HepG2 (cell line): Measurements from ENCODE around the gene ZNF700. TPM values are rescaled to one million over a fixed set of nuclear protein-coding genes. Genes with fewer than 3 reads are reported as not detected.

Experiments
- AKNA ChIP-seq: sonication (generic); formaldehyde crosslinking; IDR thresholded peaks from 2 replicates; pipeline ENCODE4 v1.4.0; 2020; ENCODE audit warnings: missing genetic modification reagents, borderline replicate concordance
- DMTF1 ChIP-seq: sonication (generic); formaldehyde crosslinking; IDR thresholded peaks from 2 replicates; pipeline ENCODE4 v1.4.0; 2020; ENCODE audit warnings: mild to moderate bottlenecking, missing genetic modification reagents
- HNRNPK ChIP-seq: fragments of 200-400 bp; formaldehyde crosslinking; IDR thresholded peaks from 2 replicates; pipeline ENCODE4 v1.6.1; 2018; ENCODE audit warnings: low read length, low read depth, moderate library complexity, mild to moderate bottlenecking; ENCODE audit not compliant: poor library complexity, severe bottlenecking
- TAF1 ChIP-seq: sonication (generic); formaldehyde crosslinking; IDR thresholded peaks from 2 replicates; pipeline ENCODE4 v1.4.0; 2020; ENCODE audit warnings: missing genetic modification reagents
- XBP1 ChIP-seq: sonication (generic); formaldehyde crosslinking; IDR thresholded peaks from 2 replicates; pipeline ENCODE4 v1.5.0; 2020; ENCODE audit warnings: missing genetic modification reagents
- ZFY ChIP-seq: sonication (generic); formaldehyde crosslinking; IDR thresholded peaks from 2 replicates; pipeline ENCODE4 v1.4.0; 2020; ENCODE audit warnings: missing genetic modification reagents
- polyA plus RNA-seq, 8 experiments: library from polyadenylated mRNA; depleted of rRNA in 3 of 8; stranded (reverse) in 7 of 8; unstranded in 1 of 8; fragments of >200 nt; fragmentation: Illumina TruSeq in 4 of 8; extraction: Trizol in 4 of 8; gene quantifications; 2 replicates each; pipeline versions ENCODE4 v1.2.1 to v1.2.3, GENCODE V29; 2011 to 2016; ENCODE audit warnings: low read depth in 4 of 8, missing spikeins in 1 of 8, mixed read lengths in 1 of 8; ENCODE audit not compliant: insufficient read depth in 1 of 8
- total RNA-seq, 5 experiments: library from RNA; depleted of rRNA; stranded (reverse); fragments of >200 nt; fragmentation: Illumina TruSeq; extraction: Trizol; gene quantifications; 2 replicates each; pipeline ENCODE4 v1.2.3, GENCODE V29; 2016; ENCODE audit warnings: low read depth in 1 of 5

The ZNF700 gene
- total and polyA plus RNA-seq, 2 of the 13 experiments (the other 11 are each of a cell fraction or from before 2014, with no cell fraction given), result 6.0 to 12.8 TPM

DNA sequence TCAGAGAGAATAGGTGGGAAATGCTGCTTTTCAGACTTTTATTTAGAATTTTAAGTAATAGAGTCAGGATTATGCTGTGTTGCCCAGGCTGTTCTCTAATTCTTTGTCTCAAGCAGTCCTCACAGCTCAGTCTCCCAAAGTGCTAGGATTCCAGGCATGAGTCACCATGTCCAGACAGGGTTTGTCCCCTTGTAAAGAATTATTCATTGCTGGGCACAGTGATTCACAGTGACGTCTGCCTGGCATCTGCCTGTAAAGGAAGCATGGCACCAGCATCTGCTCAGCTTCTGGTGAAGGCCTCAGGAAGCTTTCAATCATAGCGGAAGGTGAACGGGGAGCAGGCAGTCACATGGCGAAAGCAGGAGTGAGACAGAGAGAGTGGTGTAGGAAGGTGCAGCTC, 57.6 kb downstream of the ZNF700 start (continued):
- no peak for TF ChIP-seq DMTF1 (CRISPR knock-in tag)
- no peak for TF ChIP-seq XBP1 (CRISPR knock-in tag)
- no peak for TF ChIP-seq AKNA (CRISPR knock-in tag)
- no peak for TF ChIP-seq HNRNPK
- TF ChIP-seq TAF1 (CRISPR knock-in tag), result no peak
- no peak for TF ChIP-seq ZFY (CRISPR knock-in tag)
- TF ChIP-seq, all 625 proteins: peak for 0
